C4-2B (cell line): Measurements from ENCODE around the gene COL23A1.

Source experiments
- CTCF ChIP-seq: fragments of 450-650 bp; conservative IDR thresholded peaks from 2 replicates; pipeline ENCODE4 v1.5.1; 2017; ENCODE audit warnings: mild to moderate bottlenecking
- ZFX ChIP-seq: fragments of 450-650 bp; IDR thresholded peaks from 2 replicates; pipeline ENCODE4 v1.6.1; 2017

GRCh38 chr5:178398901-178399700, 191.1 kb downstream of the COL23A1 start:
- TF ChIP-seq CTCF (no peak), ZFX (no peak)
